K562 (cell line): Measurements from ENCODE around the gene AGO4. TPM values are rescaled to one million over a fixed set of nuclear protein-coding genes. Genes with fewer than 3 reads are reported as not detected.

Experiments used
- BCL6 ChIP-seq: fragments of 250-450 bp; sonication (Bioruptor Pico); IDR thresholded peaks from 2 replicates; pipeline ENCODE4 v1.4.0; 2020
- BMI1 ChIP-seq: fragments of 150-350 bp; IDR thresholded peaks from 2 replicates; pipeline ENCODE4 v1.6.1; 2014; ENCODE audit warnings: low read length
- CBX3 ChIP-seq, 2 experiments: IDR thresholded peaks; 1 replicate in 1 of 2; 2 replicates in 1 of 2; pipeline ENCODE4 v1.6.1; 2012; ENCODE audit warnings: inconsistent platforms in 2 of 2, low read length in 2 of 2, borderline replicate concordance in 1 of 2, control low read depth in 1 of 2
- DNMT1 ChIP-seq: fragments of 450-650 bp; IDR thresholded peaks from 2 replicates; pipeline ENCODE4 v1.6.1; 2016; ENCODE audit warnings: antibody characterized with exemption, mild to moderate bottlenecking
- FOXK1 ChIP-seq: sonication (generic); formaldehyde crosslinking; IDR thresholded peaks from 2 replicates; pipeline ENCODE4 v1.8.0; 2022; ENCODE audit warnings: missing genetic modification reagents, mild to moderate bottlenecking, borderline replicate concordance
- HNRNPK ChIP-seq: fragments of 200-400 bp; formaldehyde crosslinking; IDR thresholded peaks from one replicate; pipeline ENCODE4 v1.6.1; 2018; ENCODE audit warnings: mild to moderate bottlenecking, low read depth, low read length; ENCODE audit not compliant: poor library complexity, severe bottlenecking
- KAT8 ChIP-seq: fragments of 450-650 bp; IDR thresholded peaks from 2 replicates; pipeline ENCODE4 v1.6.1; 2016; ENCODE audit warnings: low read depth, mild to moderate bottlenecking
- KLF6 ChIP-seq: fragments of 250-450 bp; sonication (Bioruptor Pico); IDR thresholded peaks from 2 replicates; pipeline ENCODE4 v1.4.0; 2020; ENCODE audit warnings: mild to moderate bottlenecking, moderate library complexity, borderline replicate concordance
- LCOR ChIP-seq: sonication (generic); formaldehyde crosslinking; IDR thresholded peaks from 2 replicates; pipeline ENCODE4 v1.8.0; 2022; ENCODE audit warnings: mild to moderate bottlenecking, missing genetic modification reagents
- NCOA1 ChIP-seq: fragments of 450-650 bp; IDR thresholded peaks from 2 replicates; pipeline ENCODE4 v1.6.1; 2016; ENCODE audit warnings: low read depth
- SMAD2 ChIP-seq: fragments of 150-350 bp; IDR thresholded peaks from 2 replicates; pipeline ENCODE4 v1.6.1; 2014; ENCODE audit warnings: low read depth, mild to moderate bottlenecking, low read length
- SMARCC2 ChIP-seq: fragments of 450-650 bp; IDR thresholded peaks from 2 replicates; pipeline ENCODE4 v1.6.1; 2017; ENCODE audit warnings: antibody characterized with exemption, moderate library complexity, mild to moderate bottlenecking, low read depth
- SREBF2 ChIP-seq: sonication (generic); formaldehyde crosslinking; IDR thresholded peaks from 2 replicates; pipeline ENCODE4 v1.4.0; 2020; ENCODE audit warnings: mild to moderate bottlenecking, missing genetic modification reagents
- SRF ChIP-seq, 2 experiments: fragments of 250-450, 450-650 bp in 1 of 2; sonication (Bioruptor Pico) in 1 of 2; sonication (generic) in 1 of 2; formaldehyde crosslinking; IDR thresholded peaks; 2 replicates each; pipeline versions ENCODE4 v1.5.0 to v1.5.1; 2020 to 2022; ENCODE audit warnings: mild to moderate bottlenecking in 1 of 2, missing genetic modification reagents in 1 of 2
- TAF7 ChIP-seq: fragments of 450-650 bp; IDR thresholded peaks from 2 replicates; pipeline ENCODE4 v1.6.1; 2016; ENCODE audit warnings: missing genetic modification characterization, missing compliant biosample characterization
- TBP ChIP-seq: optimal IDR thresholded peaks from 2 replicates; pipeline ENCODE3; 2011; ENCODE audit warnings: low read depth, low read length, improper control_type of control experiment
- TSHZ1 ChIP-seq: fragments of 250-450 bp; sonication (Bioruptor Pico); IDR thresholded peaks from 2 replicates; pipeline ENCODE4 v1.4.0; 2020; ENCODE audit warnings: mild to moderate bottlenecking, moderate library complexity
- ZBTB1 ChIP-seq: sonication (generic); formaldehyde crosslinking; IDR thresholded peaks from 2 replicates; pipeline ENCODE4 v1.8.1; 2023; ENCODE audit warnings: missing genetic modification reagents, low read depth, mild to moderate bottlenecking, borderline replicate concordance
- ZNF174 ChIP-seq: fragments of 250-450 bp; sonication (Bioruptor Pico); IDR thresholded peaks from 2 replicates; pipeline ENCODE4 v1.4.0; 2020; ENCODE audit warnings: mild to moderate bottlenecking
- ZNF436 ChIP-seq: fragments of 250-450, 450-650 bp; sonication (Bioruptor Pico); formaldehyde crosslinking; IDR thresholded peaks from 2 replicates; pipeline ENCODE4 v1.7.0; 2020; ENCODE audit warnings: mild to moderate bottlenecking
- ZNF830 ChIP-seq: fragments of 250-450 bp; sonication (Bioruptor Pico); IDR thresholded peaks from 2 replicates; pipeline ENCODE4 v1.5.0; 2021; ENCODE audit warnings: mild to moderate bottlenecking
- polyA plus RNA-seq, 8 experiments: library from polyadenylated mRNA; depleted of rRNA in 4 of 8; stranded (reverse) in 5 of 8; unstranded in 3 of 8; fragments of >200 nt; fragmentation: Nextera tagmentation in 2 of 8; fragmentation: Illumina TruSeq in 1 of 8; extraction: Ambion mirVana in 2 of 8; extraction: Trizol in 1 of 8; gene quantifications; 2 replicates each; pipeline versions ENCODE4 v1.2.1 to v1.2.3, GENCODE V29; 2011 to 2014; ENCODE audit warnings: inconsistent platforms in 1 of 8, missing spikeins in 1 of 8
- total RNA-seq, 7 experiments: library from RNA; depleted of rRNA in 6 of 7; stranded (reverse); fragments of >200 nt in 6 of 7; fragmentation: Illumina TruSeq in 2 of 7; extraction: Trizol in 2 of 7; gene quantifications; 2 replicates each; pipeline versions ENCODE4 v1.2.1 to v1.2.3, GENCODE V29; 2011 to 2021; ENCODE audit warnings: low replicate concordance in 1 of 7
- TF ChIP-seq, protein P1 (sequence below): fragments of 450-650 bp; formaldehyde crosslinking; IDR thresholded peaks from 2 replicates; pipeline ENCODE4 v1.4.0; 2020; ENCODE audit warnings: mild to moderate bottlenecking, moderate library complexity
- TF ChIP-seq, protein P2 (sequence below): fragments of 250-450 bp; sonication (Bioruptor Pico); IDR thresholded peaks from 2 replicates; pipeline ENCODE4 v1.8.0; 2021; ENCODE audit warnings: mild to moderate bottlenecking, moderate library complexity

The AGO4 gene
- total and polyA plus RNA-seq, 9 of the 15 experiments (the other 6 are each of a cell fraction or from before 2014, with no cell fraction given) = 1.3 to 10.5 (median 6.5) TPM

DNA sequence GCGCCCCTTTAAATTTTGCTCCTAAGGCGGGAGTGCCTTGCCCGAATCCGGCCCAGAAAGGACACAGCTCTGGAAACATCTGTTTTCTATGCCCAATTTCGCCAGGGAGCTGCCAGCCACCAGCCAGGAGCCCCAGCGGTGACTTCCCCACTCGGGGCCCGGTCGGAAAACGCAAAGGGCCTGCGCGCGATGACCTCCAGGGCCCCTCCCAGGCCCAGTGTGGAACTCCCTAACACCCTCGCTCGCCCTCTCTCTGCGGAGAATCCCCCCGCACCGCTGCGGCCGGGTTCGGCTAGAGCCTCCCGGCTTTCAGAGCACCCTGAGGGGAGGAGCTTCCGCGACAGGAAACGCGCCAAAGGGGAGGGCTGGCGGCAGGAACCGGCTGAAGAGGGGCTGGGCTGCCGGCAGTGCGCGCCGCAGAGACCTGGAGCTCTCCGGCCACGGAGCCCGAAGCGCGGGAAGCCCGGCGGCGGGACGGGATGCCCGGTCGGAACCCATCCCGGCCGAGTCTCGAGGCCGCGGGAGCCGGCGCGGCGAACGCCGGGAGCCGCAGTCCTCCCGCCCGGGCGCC, 38.5 kb upstream of the AGO4 start (continued):
- TF ChIP-seq TSHZ1 (CRISPR knock-in tag) (0 out of 2 replicates have a peak, but pooled peaks have one; percentile 15), LCOR (CRISPR knock-in tag) (no peak; the same call in 1 of the 2 replicates), SMAD2 (no peak), DNMT1 (no peak), ZNF174 (no peak), NCOA1 (0 out of 2 replicates have a peak, but pooled peaks have one; percentile 53), ZNF830 (CRISPR knock-in tag) (0 out of 2 replicates have a peak, but pooled peaks have one; percentile 50), TAF7 (tag) (peak; percentile 25; the same call in 1 of the 2 replicates), HNRNPK (no peak), KAT8 (no peak), BCL6 (CRISPR knock-in tag) (no peak), ZNF436 (CRISPR knock-in tag) (0 out of 2 replicates have a peak, but pooled peaks have one; percentile 16), SREBF2 (CRISPR knock-in tag) (no peak), ZBTB1 (CRISPR knock-in tag) (no peak; the same call in 1 of the 2 replicates), CBX3 (IDR thresholded peaks at IDR 0.05; ENCODE audit: borderline replicate concordance in 1 of 2, low read length in 2 of 2) (no peak), SMARCC2 (no peak), SRF (CRISPR knock-in tag; IDR thresholded peaks at IDR 0.05) (peak; percentile 10 to 55; a peak in 2 of 4 replicates), BMI1 (no peak), FOXK1 (0 out of 2 replicates have a peak, but pooled peaks have one; percentile 51), TBP (no peak), KLF6 (CRISPR knock-in tag) (no peak)
- TF ChIP-seq, protein P1, sequence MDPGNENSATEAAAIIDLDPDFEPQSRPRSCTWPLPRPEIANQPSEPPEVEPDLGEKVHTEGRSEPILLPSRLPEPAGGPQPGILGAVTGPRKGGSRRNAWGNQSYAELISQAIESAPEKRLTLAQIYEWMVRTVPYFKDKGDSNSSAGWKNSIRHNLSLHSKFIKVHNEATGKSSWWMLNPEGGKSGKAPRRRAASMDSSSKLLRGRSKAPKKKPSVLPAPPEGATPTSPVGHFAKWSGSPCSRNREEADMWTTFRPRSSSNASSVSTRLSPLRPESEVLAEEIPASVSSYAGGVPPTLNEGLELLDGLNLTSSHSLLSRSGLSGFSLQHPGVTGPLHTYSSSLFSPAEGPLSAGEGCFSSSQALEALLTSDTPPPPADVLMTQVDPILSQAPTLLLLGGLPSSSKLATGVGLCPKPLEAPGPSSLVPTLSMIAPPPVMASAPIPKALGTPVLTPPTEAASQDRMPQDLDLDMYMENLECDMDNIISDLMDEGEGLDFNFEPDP (CRISPR knock-in tag) = no peak
- TF ChIP-seq, protein P2, sequence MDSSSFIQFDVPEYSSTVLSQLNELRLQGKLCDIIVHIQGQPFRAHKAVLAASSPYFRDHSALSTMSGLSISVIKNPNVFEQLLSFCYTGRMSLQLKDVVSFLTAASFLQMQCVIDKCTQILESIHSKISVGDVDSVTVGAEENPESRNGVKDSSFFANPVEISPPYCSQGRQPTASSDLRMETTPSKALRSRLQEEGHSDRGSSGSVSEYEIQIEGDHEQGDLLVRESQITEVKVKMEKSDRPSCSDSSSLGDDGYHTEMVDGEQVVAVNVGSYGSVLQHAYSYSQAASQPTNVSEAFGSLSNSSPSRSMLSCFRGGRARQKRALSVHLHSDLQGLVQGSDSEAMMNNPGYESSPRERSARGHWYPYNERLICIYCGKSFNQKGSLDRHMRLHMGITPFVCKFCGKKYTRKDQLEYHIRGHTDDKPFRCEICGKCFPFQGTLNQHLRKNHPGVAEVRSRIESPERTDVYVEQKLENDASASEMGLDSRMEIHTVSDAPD = no peak
